Activated naive CD4-positive, alpha-beta T cell treated with anti-CD3 and anti-CD28 coated beads, Interleukin-2, amount 50 U/mL, for 72 hours (primary cell): Measurements from ENCODE around the gene DHRS4. TPM values are rescaled to one million over a fixed set of nuclear protein-coding genes. Genes with fewer than 3 reads are reported as not detected.

ENCODE experiments used
- ATAC-seq, 2 donors: fragments of 150-1000 bp; cut with Tn5 transposase; 2 replicates each; pipeline ENCODE4 v1.10.0; 2021; ENCODE audit warnings: mild to moderate bottlenecking in 2 of 2, moderate library complexity in 2 of 2
- DNase-seq, 2 donors: peaks; one replicate each; pipeline ENCODE4 v3.0.0; 2021 to 2022; ENCODE audit warnings: low spot score in 2 of 2
- H3K27ac Mint-ChIP-seq, 2 donors: one replicate each; pipeline ENCODE4 v1.8.0; 2022; ENCODE audit warnings: mild to moderate bottlenecking in 2 of 2, mixed read lengths in 2 of 2
- H3K36me3 Mint-ChIP-seq, 2 donors: one replicate each; pipeline ENCODE4 v1.8.0; 2022; ENCODE audit warnings: mixed read lengths in 2 of 2
- H3K9me3 Mint-ChIP-seq, 2 donors: one replicate each; pipeline ENCODE4 v1.8.0; 2022; ENCODE audit warnings: mixed read lengths in 2 of 2
- total RNA-seq, 2 donors: library from RNA; stranded (reverse); gene quantifications; one replicate each; pipeline ENCODE4 v1.2.3, GENCODE V29; 2022

DHRS4 gene
- total RNA-seq = 10 to 100 TPM; 14.8 to 17.6 TPM

GRCh38 chr14:23953464-23954278 is at the start of gene DHRS4:
Gene DHRS4, plus strand, starts transcription at chr14:23953770. Its CDS starts 19 bp downstream, at chr14:23953789.
- peaks cover 0 to 8% of the 10 kb centered on the region in 2 donors for H3K36me3 Mint-ChIP-seq
- peak; percentile 80 to 82 for DNase-seq
- ATAC-seq = peak; percentile 95 to 97
- peak within 1 kb of the TSS; percentile 89 to 95 for H3K27ac Mint-ChIP-seq
- no peaks in the 10 kb centered on the region for H3K9me3 Mint-ChIP-seq

- no peaks in the 10 kb centered on the region for H3K9me3 Mint-ChIP-seq
- no peak overlapping the region for H3K27ac Mint-ChIP-seq
- no peaks in the 10 kb centered on the region for H3K36me3 Mint-ChIP-seq
- peak in 1 of 2 donors; percentile 51 for ATAC-seq
- peak in 1 of 2 donors; percentile 35 for DNase-seq
These were observed 43.3 kb upstream of the DHRS4 start for GRCh38 chr14:23910101-23910875.

GRCh38 chr14:23910876-23911210 is 42.7 kb upstream of the DHRS4 start:
- Mint-ChIP-seq H3K9me3 (no peaks in the 10 kb centered on the region), H3K27ac (peak overlapping the region in 1 of 2 donors; percentile 52), H3K36me3 (no peaks in the 10 kb centered on the region)
- ATAC-seq = no peak
- DNase-seq = no peak

GRCh38 chr14:23915559-23915958 is 38.0 kb upstream of the DHRS4 start:
- ATAC-seq (no peak), DNase-seq (no peak)
- peaks cover 0 to 8% of the 10 kb centered on the region in 2 donors for H3K36me3 Mint-ChIP-seq

GRCh38 chr14:23916004-23916403 is 37.6 kb upstream of the DHRS4 start:
- DNase-seq (no peak), ATAC-seq (no peak)
- Mint-ChIP-seq H3K36me3 (peaks cover 0 to 8% of the 10 kb centered on the region in 2 donors), H3K9me3 (peaks cover 0 to 3% of the 10 kb centered on the region in 2 donors), H3K27ac (no peak overlapping the region)

More at GRCh38 chr14:23915559-23915958, 38.0 kb upstream of the DHRS4 start:
- Mint-ChIP-seq H3K27ac (no peak overlapping the region), H3K9me3 (peaks cover 0 to 3% of the 10 kb centered on the region in 2 donors)

GRCh38 chr14:23916446-23916845 is 37.1 kb upstream of the DHRS4 start:
- ATAC-seq (no peak), DNase-seq (no peak)
- H3K27ac Mint-ChIP-seq = no peak overlapping the region
- H3K36me3 Mint-ChIP-seq = peaks cover 0 to 8% of the 10 kb centered on the region in 2 donors
- peaks cover 0 to 3% of the 10 kb centered on the region in 2 donors for H3K9me3 Mint-ChIP-seq

- Mint-ChIP-seq H3K9me3 (no peaks in the 10 kb centered on the region), H3K36me3 (no peaks in the 10 kb centered on the region), H3K27ac (no peak overlapping the region)
- DNase-seq (no peak), ATAC-seq (no peak)
These were observed 31.0 kb upstream of the DHRS4 start for GRCh38 chr14:23922545-23922944.

GRCh38 chr14:23925523-23926075 is 28.0 kb upstream of the DHRS4 start:
- no peaks in the 10 kb centered on the region for H3K36me3 Mint-ChIP-seq
- no peak overlapping the region for H3K27ac Mint-ChIP-seq
- H3K9me3 Mint-ChIP-seq = no peaks in the 10 kb centered on the region
- no peak for ATAC-seq
- no peak for DNase-seq

- Mint-ChIP-seq H3K9me3 (no peaks in the 10 kb centered on the region), H3K36me3 (no peaks in the 10 kb centered on the region), H3K27ac (no peak overlapping the region)
- no peak for ATAC-seq
- DNase-seq = no peak
These were observed 27.0 kb upstream of the DHRS4 start for GRCh38 chr14:23926543-23926942.

- Mint-ChIP-seq H3K9me3 (no peaks in the 10 kb centered on the region), H3K27ac (no peak overlapping the region), H3K36me3 (no peaks in the 10 kb centered on the region)
- DNase-seq (no peak), ATAC-seq (no peak)
These were observed 24.4 kb upstream of the DHRS4 start for GRCh38 chr14:23929136-23929535.

GRCh38 chr14:23929822-23930294 is 23.7 kb upstream of the DHRS4 start:
- no peaks in the 10 kb centered on the region for H3K9me3 Mint-ChIP-seq
- peak; percentile 66 to 88 for DNase-seq
- no peak overlapping the region for H3K27ac Mint-ChIP-seq
- peak; percentile 88 to 93 for ATAC-seq
- no peaks in the 10 kb centered on the region for H3K36me3 Mint-ChIP-seq

- H3K9me3 Mint-ChIP-seq = no peaks in the 10 kb centered on the region
- H3K36me3 Mint-ChIP-seq = no peaks in the 10 kb centered on the region
- H3K27ac Mint-ChIP-seq = no peak overlapping the region
- DNase-seq = no peak
- ATAC-seq = no peak
These were observed 22.8 kb upstream of the DHRS4 start for GRCh38 chr14:23930742-23931141.

GRCh38 chr14:23931721-23932289 is 21.8 kb upstream of the DHRS4 start:
- H3K36me3 Mint-ChIP-seq = no peaks in the 10 kb centered on the region
- no peak overlapping the region for H3K27ac Mint-ChIP-seq

GRCh38 chr14:23932639-23933038 is 20.9 kb upstream of the DHRS4 start:
- H3K9me3 Mint-ChIP-seq = no peaks in the 10 kb centered on the region
- ATAC-seq (no peak), DNase-seq (no peak)
- H3K27ac Mint-ChIP-seq = no peak overlapping the region
- no peaks in the 10 kb centered on the region for H3K36me3 Mint-ChIP-seq

More at GRCh38 chr14:23931721-23932289, 21.8 kb upstream of the DHRS4 start:
- ATAC-seq = no peak
- H3K9me3 Mint-ChIP-seq = no peaks in the 10 kb centered on the region
- DNase-seq = no peak

GRCh38 chr14:23933108-23933741 is 20.3 kb upstream of the DHRS4 start:
- no peaks in the 10 kb centered on the region for H3K9me3 Mint-ChIP-seq
- no peak overlapping the region for H3K27ac Mint-ChIP-seq
- ATAC-seq (no peak), DNase-seq (no peak)
- H3K36me3 Mint-ChIP-seq = no peaks in the 10 kb centered on the region

GRCh38 chr14:23933742-23934128 is 19.8 kb upstream of the DHRS4 start:
- Mint-ChIP-seq H3K27ac (no peak overlapping the region), H3K36me3 (no peaks in the 10 kb centered on the region), H3K9me3 (no peaks in the 10 kb centered on the region)
- DNase-seq = no peak
- no peak for ATAC-seq
